Measurements from ENCODE around the gene CDH26.
A peak's percentile ranks its signal among the peaks of the same experiment; 100 is the strongest.

Gene CDH26

GRCh38 chr20:59958123-59958522, at the start of gene CDH26:
CDH26 (plus strand) TSS chr20:59958423; CDS start chr20:59958727, 304 bp downstream.
- no peak for DNase-seq

- no peak for DNase-seq
These were observed 49.4 kb upstream of the CDH26 start for GRCh38 chr20:59908855-59909254.

GRCh38 chr20:59911041-59911440, 47.2 kb upstream of the CDH26 start:
- DNase-seq = no peak

GRCh38 chr20:59912609-59913008, 45.6 kb upstream of the CDH26 start:
- DNase-seq = no peak

GRCh38 chr20:59920944-59921343, 37.3 kb upstream of the CDH26 start:
- DNase-seq = no peak

- DNase-seq = no peak
These were observed 34.7 kb upstream of the CDH26 start for GRCh38 chr20:59923514-59923913.

- no peak for DNase-seq
These were observed 32.9 kb upstream of the CDH26 start for GRCh38 chr20:59925359-59925758.

GRCh38 chr20:59925899-59926298, 32.3 kb upstream of the CDH26 start:
- DNase-seq = peak; percentile 19

GRCh38 chr20:59931511-59932312, 26.5 kb upstream of the CDH26 start:
- DNase-seq = no peak

GRCh38 chr20:59932616-59933295, 25.5 kb upstream of the CDH26 start:
- no peak for DNase-seq

GRCh38 chr20:59933296-59933848, 24.9 kb upstream of the CDH26 start, which contains the start of gene SYCP2:
SYCP2 (minus strand) TSS chr20:59933637; CDS start chr20:59922413, 11,224 bp downstream.
- DNase-seq = no peak

GRCh38 chr20:59933849-59934585, 24.2 kb upstream of the CDH26 start:
- DNase-seq = no peak

GRCh38 chr20:59935457-59936185, 22.6 kb upstream of the CDH26 start:
- no peak for DNase-seq

GRCh38 chr20:59936409-59936808, 21.8 kb upstream of the CDH26 start:
- DNase-seq = no peak

- no peak for DNase-seq
These were observed 21.1 kb upstream of the CDH26 start for GRCh38 chr20:59937150-59937549.

- no peak for DNase-seq
These were observed 20.0 kb upstream of the CDH26 start for GRCh38 chr20:59938221-59938620.

GRCh38 chr20:59938696-59939051, 19.5 kb upstream of the CDH26 start:
- DNase-seq = no peak

- DNase-seq = no peak
These were observed 19.0 kb upstream of the CDH26 start for GRCh38 chr20:59939052-59939878.

- DNase-seq = no peak
These were observed 18.4 kb upstream of the CDH26 start for GRCh38 chr20:59939879-59940128.

- DNase-seq = peak; percentile 90
These were observed 17.9 kb upstream of the CDH26 start, which contains the start of the genes FAM217B and PPP1R3D for GRCh38 chr20:59940129-59940955. FAM217B (plus strand) TSS chr20:59940389; CDS start chr20:59943944, 3,555 bp downstream. PPP1R3D (minus strand) TSS chr20:59940305; CDS start chr20:59939931, 374 bp downstream.

GRCh38 chr20:59940956-59941294, 17.3 kb upstream of the CDH26 start:
- no peak for DNase-seq

Measured in NCI-H1105 treated with DMSO at 0.1 percent for 48 hours (cell line).